VCaP (cell line): ENCODE measurements around the gene TBX5.
A peak's percentile ranks its signal among the peaks of the same experiment; 100 is the strongest.

Experiments used
- H3K27ac ChIP-seq: fragments of 450-650 bp; 2 replicates; pipeline ENCODE4 v1.5.1; 2017
- TF ChIP-seq, protein P1 (sequence below): fragments of 450-650 bp; conservative IDR thresholded peaks from 2 replicates; pipeline ENCODE4 v1.5.1; 2017; ENCODE audit warnings: mild to moderate bottlenecking, moderate library complexity

The TBX5 gene

GRCh38 chr12:114391088-114391487 is 14.9 kb downstream of the TBX5 start:
- TF ChIP-seq, protein P1, sequence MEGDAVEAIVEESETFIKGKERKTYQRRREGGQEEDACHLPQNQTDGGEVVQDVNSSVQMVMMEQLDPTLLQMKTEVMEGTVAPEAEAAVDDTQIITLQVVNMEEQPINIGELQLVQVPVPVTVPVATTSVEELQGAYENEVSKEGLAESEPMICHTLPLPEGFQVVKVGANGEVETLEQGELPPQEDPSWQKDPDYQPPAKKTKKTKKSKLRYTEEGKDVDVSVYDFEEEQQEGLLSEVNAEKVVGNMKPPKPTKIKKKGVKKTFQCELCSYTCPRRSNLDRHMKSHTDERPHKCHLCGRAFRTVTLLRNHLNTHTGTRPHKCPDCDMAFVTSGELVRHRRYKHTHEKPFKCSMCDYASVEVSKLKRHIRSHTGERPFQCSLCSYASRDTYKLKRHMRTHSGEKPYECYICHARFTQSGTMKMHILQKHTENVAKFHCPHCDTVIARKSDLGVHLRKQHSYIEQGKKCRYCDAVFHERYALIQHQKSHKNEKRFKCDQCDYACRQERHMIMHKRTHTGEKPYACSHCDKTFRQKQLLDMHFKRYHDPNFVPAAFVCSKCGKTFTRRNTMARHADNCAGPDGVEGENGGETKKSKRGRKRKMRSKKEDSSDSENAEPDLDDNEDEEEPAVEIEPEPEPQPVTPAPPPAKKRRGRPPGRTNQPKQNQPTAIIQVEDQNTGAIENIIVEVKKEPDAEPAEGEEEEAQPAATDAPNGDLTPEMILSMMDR = no peak
- H3K27ac ChIP-seq = peak overlapping the region; percentile 25; the same call in 1 of the 2 replicates

- TF ChIP-seq, protein P1 = no peak
- no peak overlapping the region for H3K27ac ChIP-seq
Observed at GRCh38 chr12:114384739-114385138, 21.2 kb downstream of the TBX5 start.

DNA sequence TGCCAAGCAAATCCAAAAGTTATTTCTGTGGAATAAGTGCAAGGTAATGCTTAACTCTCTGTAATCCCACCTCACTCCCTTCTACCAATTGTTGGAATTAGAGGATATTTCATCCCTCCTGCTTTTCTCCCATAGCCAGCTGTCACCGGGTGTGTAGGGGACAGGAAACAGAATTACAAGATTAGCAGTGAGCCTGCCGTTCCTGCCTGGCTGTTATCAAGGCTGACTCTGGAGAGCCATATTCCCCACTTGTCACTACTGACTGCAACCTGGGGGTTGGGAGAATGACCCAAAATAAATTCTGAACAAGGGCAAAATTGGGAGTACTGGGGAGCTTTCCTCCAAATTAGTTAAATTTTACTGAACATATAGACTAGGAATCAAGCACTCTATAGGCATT is 24.8 kb downstream of the TBX5 start:
- no peak overlapping the region for H3K27ac ChIP-seq
- TF ChIP-seq, protein P1 = no peak

DNA sequence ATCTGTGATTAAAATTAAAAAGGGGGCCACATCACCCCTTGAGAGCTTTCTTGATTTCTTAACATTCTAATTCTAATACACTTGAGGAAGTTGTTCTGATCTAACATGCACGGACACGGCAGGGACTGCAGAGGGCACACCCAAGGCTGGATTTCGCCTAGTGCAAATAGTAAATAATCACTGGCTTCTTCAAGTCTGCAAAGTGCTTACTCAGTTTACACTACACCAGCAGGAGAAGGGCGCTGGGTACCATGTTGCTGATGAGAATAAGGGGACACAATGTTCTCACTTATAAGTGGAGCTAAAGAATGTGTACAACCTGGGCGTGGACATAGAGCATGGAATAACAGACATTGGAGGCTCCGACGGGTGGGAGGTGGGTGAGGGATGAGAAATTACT is 34.2 kb downstream of the TBX5 start:
- TF ChIP-seq, protein P1 = 0 out of 2 replicates have a peak, but pooled peaks have one; percentile 11
- H3K27ac ChIP-seq = no peak overlapping the region

GRCh38 chr12:114371250-114371649 is 34.7 kb downstream of the TBX5 start:
- H3K27ac ChIP-seq = no peak overlapping the region
- TF ChIP-seq, protein P1 = no peak

- TF ChIP-seq, protein P1 = no peak
Observed at GRCh38 chr12:114368685-114369452, 37.1 kb downstream of the TBX5 start.

DNA sequence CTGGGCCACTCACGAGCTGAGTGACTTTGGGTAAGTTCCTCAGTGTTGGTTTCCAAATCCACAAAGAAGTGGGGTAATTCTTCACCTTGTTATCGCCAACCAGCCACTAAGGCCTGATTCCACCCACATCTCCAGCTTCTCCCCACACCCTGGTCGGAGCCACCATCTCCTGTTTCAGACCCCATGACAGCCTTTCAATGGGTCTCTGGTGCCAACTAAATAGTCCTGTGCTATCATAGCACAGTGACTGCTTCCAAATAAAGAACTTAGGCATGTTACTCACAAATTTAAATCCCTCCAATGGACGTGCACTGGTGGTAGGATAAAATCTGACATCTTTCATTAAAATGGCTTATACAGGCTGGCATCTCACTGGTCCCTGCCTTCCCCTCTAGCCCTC is 44.0 kb downstream of the TBX5 start:
- TF ChIP-seq, protein P1 = no peak
- H3K27ac ChIP-seq = no peak overlapping the region

More at GRCh38 chr12:114368685-114369452, 37.1 kb downstream of the TBX5 start:
- H3K27ac ChIP-seq = no peak overlapping the region
